Nephron progenitor cell (in vitro differentiated cells): ENCODE data around the gene FBXO46.
A peak's percentile ranks its signal among the peaks of the same experiment; 100 is the strongest.

Experiments
- DNase-seq: peaks from one replicate; pipeline ENCODE4 v3.0.0; 2021
- H3K27ac Mint-ChIP-seq: 2 replicates; pipeline ENCODE4 v1.8.0; 2021; ENCODE audit warnings: mild to moderate bottlenecking, moderate library complexity, mixed read lengths
- H3K27me3 Mint-ChIP-seq: 2 replicates; pipeline ENCODE4 v1.8.0; 2021; ENCODE audit warnings: mild to moderate bottlenecking, low read depth, mixed read lengths; ENCODE audit not compliant: poor library complexity
- H3K36me3 Mint-ChIP-seq: 2 replicates; pipeline ENCODE4 v1.8.0; 2021; ENCODE audit warnings: low read depth, mixed read lengths
- H3K4me1 Mint-ChIP-seq: 2 replicates; pipeline ENCODE4 v1.8.0; 2021; ENCODE audit warnings: mixed read lengths
- H3K4me3 Mint-ChIP-seq: 2 replicates; pipeline ENCODE4 v1.8.0; 2021; ENCODE audit warnings: mild to moderate bottlenecking, moderate library complexity, mixed read lengths
- H3K9me3 Mint-ChIP-seq: 2 replicates; pipeline ENCODE4 v1.8.0; 2021; ENCODE audit warnings: mild to moderate bottlenecking, moderate library complexity, mixed read lengths
- TF ChIP-seq, protein P1 (sequence below): fragments of 200-600 bp; sonication (generic); IDR thresholded peaks from 2 replicates; pipeline ENCODE4 v1.5.0; 2021; ENCODE audit warnings: antibody characterized with exemption

FBXO46 gene

DNA sequence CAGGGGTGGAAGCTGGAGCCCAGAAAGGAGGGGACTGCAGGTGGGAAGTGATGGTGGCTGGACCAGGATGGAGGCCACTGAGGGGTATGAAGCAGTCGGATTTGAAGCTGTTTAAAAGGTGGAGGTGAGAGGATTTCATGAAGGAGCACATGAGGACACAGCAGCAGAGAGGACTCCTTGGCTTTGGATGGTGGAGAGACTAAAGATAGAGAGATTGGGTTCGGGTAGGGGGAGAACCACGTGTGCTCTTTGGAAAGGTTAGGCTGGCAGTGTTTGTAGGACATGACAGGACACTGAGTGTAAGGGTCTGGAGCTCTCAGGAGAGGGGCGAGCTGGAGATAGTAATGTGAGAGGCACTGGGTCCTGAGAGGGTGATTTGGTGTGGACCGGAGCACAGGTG is 47.8 kb downstream of the FBXO46 start:
- no peak for DNase-seq
- H3K36me3 Mint-ChIP-seq: peaks cover 34% of the 10 kb centered on the region
- no peak overlapping the region for H3K4me3 Mint-ChIP-seq
- H3K4me1 Mint-ChIP-seq: peaks cover 5% of the 10 kb centered on the region
- peak overlapping the region; percentile 14 for H3K27ac Mint-ChIP-seq
- peaks cover 45% of the 10 kb centered on the region for H3K27me3 Mint-ChIP-seq
- no peaks in the 10 kb centered on the region for H3K9me3 Mint-ChIP-seq
- TF ChIP-seq, protein P1, sequence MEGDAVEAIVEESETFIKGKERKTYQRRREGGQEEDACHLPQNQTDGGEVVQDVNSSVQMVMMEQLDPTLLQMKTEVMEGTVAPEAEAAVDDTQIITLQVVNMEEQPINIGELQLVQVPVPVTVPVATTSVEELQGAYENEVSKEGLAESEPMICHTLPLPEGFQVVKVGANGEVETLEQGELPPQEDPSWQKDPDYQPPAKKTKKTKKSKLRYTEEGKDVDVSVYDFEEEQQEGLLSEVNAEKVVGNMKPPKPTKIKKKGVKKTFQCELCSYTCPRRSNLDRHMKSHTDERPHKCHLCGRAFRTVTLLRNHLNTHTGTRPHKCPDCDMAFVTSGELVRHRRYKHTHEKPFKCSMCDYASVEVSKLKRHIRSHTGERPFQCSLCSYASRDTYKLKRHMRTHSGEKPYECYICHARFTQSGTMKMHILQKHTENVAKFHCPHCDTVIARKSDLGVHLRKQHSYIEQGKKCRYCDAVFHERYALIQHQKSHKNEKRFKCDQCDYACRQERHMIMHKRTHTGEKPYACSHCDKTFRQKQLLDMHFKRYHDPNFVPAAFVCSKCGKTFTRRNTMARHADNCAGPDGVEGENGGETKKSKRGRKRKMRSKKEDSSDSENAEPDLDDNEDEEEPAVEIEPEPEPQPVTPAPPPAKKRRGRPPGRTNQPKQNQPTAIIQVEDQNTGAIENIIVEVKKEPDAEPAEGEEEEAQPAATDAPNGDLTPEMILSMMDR: no peak

DNA sequence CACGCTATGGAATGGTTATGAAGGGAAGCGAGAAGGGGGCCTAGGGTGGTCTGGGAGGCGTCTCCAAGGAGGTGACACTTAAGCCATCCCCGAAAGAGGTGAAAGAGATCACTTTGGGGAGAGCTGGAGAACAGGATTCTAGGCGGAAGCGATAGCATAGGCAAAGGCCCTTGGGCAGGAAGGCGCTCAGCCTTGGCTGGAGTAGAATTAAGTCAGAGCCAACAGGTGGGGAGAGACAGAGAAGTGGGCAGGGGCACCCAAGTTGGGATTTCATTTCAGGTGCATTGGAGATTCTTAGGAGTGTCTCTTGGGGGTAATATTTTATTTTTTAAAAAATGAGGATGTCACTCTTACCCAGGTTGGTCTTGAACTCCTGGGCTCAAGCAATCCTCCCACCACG is 48.6 kb downstream of the FBXO46 start:
- H3K4me1 Mint-ChIP-seq: peaks cover 10% of the 10 kb centered on the region
- TF ChIP-seq, protein P1: no peak
- no peak overlapping the region for H3K4me3 Mint-ChIP-seq
- H3K36me3 Mint-ChIP-seq: peaks cover 29% of the 10 kb centered on the region
- no peak overlapping the region for H3K27ac Mint-ChIP-seq
- H3K27me3 Mint-ChIP-seq: peaks cover 53% of the 10 kb centered on the region
- DNase-seq: no peak
- no peaks in the 10 kb centered on the region for H3K9me3 Mint-ChIP-seq

DNA sequence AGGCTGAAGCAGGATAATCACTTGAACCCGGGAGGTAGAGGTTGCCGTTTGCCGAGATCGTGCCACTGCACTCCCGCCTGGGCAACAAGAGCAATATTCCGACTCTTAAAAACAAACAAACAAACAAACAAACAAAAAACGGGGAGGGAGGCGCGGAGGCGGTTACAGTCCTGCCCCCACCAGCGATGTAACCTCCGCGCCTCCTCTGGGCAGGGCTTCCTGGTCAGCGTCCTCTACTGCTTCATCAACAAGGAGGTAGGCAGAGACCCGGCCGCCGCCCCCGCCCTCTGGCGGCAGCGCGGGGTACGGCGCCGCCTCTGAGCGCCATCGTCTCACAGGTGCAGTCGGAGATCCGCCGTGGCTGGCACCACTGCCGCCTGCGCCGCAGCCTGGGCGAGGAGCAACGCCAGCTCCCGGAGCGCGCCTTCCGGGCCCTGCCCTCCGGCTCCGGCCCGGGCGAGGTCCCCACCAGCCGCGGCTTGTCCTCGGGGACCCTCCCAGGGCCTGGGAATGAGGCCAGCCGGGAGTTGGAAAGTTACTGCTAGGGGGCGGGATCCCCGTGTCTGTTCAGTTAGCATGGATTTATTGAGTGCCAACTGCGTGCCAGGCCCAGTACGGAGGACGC is 49.2 kb downstream of the FBXO46 start:
- DNase-seq: peak; percentile 85
- Mint-ChIP-seq H3K36me3 (peaks cover 24% of the 10 kb centered on the region), H3K9me3 (no peaks in the 10 kb centered on the region), H3K4me3 (peak overlapping the region; percentile 71), H3K27ac (no peak overlapping the region), H3K4me1 (peaks cover 10% of the 10 kb centered on the region), H3K27me3 (peaks cover 58% of the 10 kb centered on the region)
- TF ChIP-seq, protein P1: peak; percentile 98

DNA sequence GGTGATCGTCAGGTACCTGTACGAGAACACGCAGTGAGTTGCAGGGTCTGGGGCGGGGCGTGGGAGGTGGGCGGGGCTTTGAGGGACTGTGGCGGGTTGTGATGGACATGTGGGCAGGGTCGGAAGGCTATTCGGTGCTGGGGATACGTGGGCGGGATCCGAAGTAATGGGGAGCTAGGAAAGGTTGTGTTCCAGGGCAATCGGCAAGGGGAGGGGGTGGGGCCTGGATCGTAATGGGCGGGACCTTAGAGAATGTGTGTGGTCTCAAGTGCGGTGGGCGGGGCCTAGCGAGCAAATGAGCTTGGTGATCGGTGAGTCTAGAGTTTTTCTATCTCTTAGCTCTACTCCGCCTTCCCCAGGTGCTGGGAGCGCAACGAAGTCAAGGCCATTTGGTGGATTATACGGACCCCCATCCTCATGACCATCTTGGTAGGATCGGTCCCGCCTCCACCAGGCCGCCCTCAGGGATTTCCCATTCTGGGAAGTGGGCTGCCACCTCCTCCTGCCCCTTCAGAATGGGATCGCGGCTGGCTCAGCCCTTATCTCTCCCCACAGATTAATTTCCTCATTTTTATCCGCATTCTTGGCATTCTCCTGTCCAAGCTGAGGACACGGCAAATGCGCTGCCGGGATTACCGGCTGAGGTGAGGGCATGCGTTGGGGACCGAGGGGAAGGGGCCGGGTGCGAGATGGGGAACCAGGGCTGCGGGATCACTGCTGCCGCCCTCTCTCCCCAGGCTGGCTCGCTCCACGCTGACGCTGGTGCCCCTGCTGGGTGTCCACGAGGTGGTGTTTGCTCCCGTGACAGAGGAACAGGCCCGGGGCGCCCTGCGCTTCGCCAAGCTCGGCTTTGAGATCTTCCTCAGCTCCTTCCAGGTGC is 53.1 kb downstream of the FBXO46 start:
- Mint-ChIP-seq H3K36me3 (no peaks in the 10 kb centered on the region), H3K9me3 (no peaks in the 10 kb centered on the region), H3K4me1 (peaks cover 10% of the 10 kb centered on the region), H3K27me3 (peaks cover 94% of the 10 kb centered on the region), H3K27ac (no peak overlapping the region), H3K4me3 (peak overlapping the region; percentile 73)
- peak; percentile 84 for DNase-seq
- TF ChIP-seq, protein P1: no peak

DNA sequence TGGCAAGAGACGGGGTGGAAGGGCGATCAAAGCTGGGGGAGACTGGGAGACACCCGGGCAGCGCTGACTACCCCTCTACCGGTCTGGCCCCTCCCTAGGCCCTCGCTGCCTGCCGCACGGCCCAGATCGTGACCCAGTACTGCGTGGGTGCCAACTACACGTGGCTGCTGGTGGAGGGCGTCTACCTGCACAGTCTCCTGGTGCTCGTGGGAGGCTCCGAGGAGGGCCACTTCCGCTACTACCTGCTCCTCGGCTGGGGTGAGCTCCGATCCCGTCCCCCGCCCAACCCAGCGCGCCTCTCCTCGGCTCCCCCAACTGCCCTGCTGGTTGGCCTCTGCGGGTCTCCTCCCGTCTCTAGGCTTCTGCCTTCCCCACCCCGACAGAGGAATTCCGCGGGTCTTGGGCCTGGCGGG is 53.8 kb downstream of the FBXO46 start:
- no peaks in the 10 kb centered on the region for H3K9me3 Mint-ChIP-seq
- H3K27me3 Mint-ChIP-seq: peaks cover 97% of the 10 kb centered on the region
- H3K36me3 Mint-ChIP-seq: no peaks in the 10 kb centered on the region
- DNase-seq: no peak
- TF ChIP-seq, protein P1: no peak
- peaks cover 7% of the 10 kb centered on the region for H3K4me1 Mint-ChIP-seq
- H3K27ac Mint-ChIP-seq: no peak overlapping the region
- H3K4me3 Mint-ChIP-seq: peak overlapping the region; percentile 68
